ENCODE measurements around the gene RAB3D.

- peak; percentile 46 for TF ChIP-seq CTCF (conservative IDR thresholded peaks at IDR 0.05; ENCODE audit: low read depth, low read length)
- TF ChIP-seq EZH2 (IDR thresholded peaks at IDR 0.05; ENCODE audit: low read length, unreplicated experiment): no peak
Observed at GRCh38 chr19:11378319-11379189, 39.1 kb upstream of the RAB3D start.

Measured in PC-3 (cell line).